Endometrial microvascular endothelial cells (primary cell): Measurements from ENCODE around the gene GALNT2. TPM values are rescaled to one million over a fixed set of nuclear protein-coding genes. Genes with fewer than 3 reads are reported as not detected.

Experiments used
- in situ Hi-C: cut with HindIII; loops from 2 replicates; pipeline ENCODE4 v1.10.0; 2017; ENCODE audit warnings: low sequenced_read_pairs, low pct_unique_long_range_greater_than_20kb; ENCODE audit errors: inconsistent ontology term
- total RNA-seq: library from RNA; depleted of rRNA; stranded (reverse); fragments of >200 nt; gene quantifications from one replicate; pipeline ENCODE4 v1.2.3, GENCODE V29; 2015; ENCODE audit errors: inconsistent ontology term

Gene GALNT2
- total RNA-seq, 1 donor from 2014 or later, result 69.2 TPM

- in situ Hi-C loops, result loop anchor here (25.0 kb wide), 1 partner anchor 685 kb away; the partner anchor contains the start of genes TAF5L and URB2
These were observed 254.8 kb downstream of the GALNT2 start for GRCh38 chr1:230321741-230322420.

- in situ Hi-C loops, result loop anchor here (25.0 kb wide), 1 partner anchor 685 kb away; the partner anchor contains the start of genes TAF5L and URB2
These were observed 255.4 kb downstream of the GALNT2 start for GRCh38 chr1:230322421-230322756.

- in situ Hi-C loops, result loop anchor here (25.0 kb wide), 1 partner anchor 686 kb away; the partner anchor contains the start of genes TAF5L and URB2
These were observed 256.0 kb downstream of the GALNT2 start for GRCh38 chr1:230322967-230323547.

GRCh38 chr1:230323686-230324085 lies 256.6 kb downstream of the GALNT2 start:
- in situ Hi-C loops, result loop anchor here (25.0 kb wide), 1 partner anchor 686 kb away; the partner anchor contains the start of genes TAF5L and URB2

- in situ Hi-C loops, result no loop called here
These were observed 260.2 kb downstream of the GALNT2 start for GRCh38 chr1:230326971-230327891.

GRCh38 chr1:230327892-230328284 lies 260.9 kb downstream of the GALNT2 start:
- in situ Hi-C loops, result no loop called here

GRCh38 chr1:230328342-230329015 lies 261.4 kb downstream of the GALNT2 start:
- in situ Hi-C loops, result no loop called here

- in situ Hi-C loops, result no loop called here
These were observed 263.1 kb downstream of the GALNT2 start for GRCh38 chr1:230330157-230330556.
